Renal cortical epithelial cell (primary cell): ENCODE data around the gene PXN. TPM values are rescaled to one million over a fixed set of nuclear protein-coding genes. Genes with fewer than 3 reads are reported as not detected.
"Not testable (repeated sequence)": the region's sequence is repeated elsewhere in the genome, so short reads cannot be mapped to it uniquely, and the experiment has no call there.

Experiments
- DNase-seq: peaks from one replicate; pipeline ENCODE4 v3.0.0-alpha.2; 2011; ENCODE audit warnings: low read depth
- total RNA-seq: library from RNA; depleted of rRNA; stranded (reverse); fragments of >200 nt; gene quantifications from 2 replicates; pipeline ENCODE4 v1.2.3, GENCODE V29; 2014

The PXN gene
- total RNA-seq, 1 donor from 2014 or later = 63.1 TPM

- DNase-seq = no peak
Observed at GRCh38 chr12:120225852-120226640, 39.5 kb downstream of the PXN start.

- no peak for DNase-seq
Observed at GRCh38 chr12:120225200-120225558, 40.4 kb downstream of the PXN start.

- no peak for DNase-seq
Observed at GRCh38 chr12:120224304-120225199, 41.0 kb downstream of the PXN start.

GRCh38 chr12:120223458-120224303 is 41.8 kb downstream of the PXN start:
- DNase-seq = no peak

GRCh38 chr12:120222288-120222832 is 43.2 kb downstream of the PXN start:
- no peak for DNase-seq

GRCh38 chr12:120221576-120221900 is 44.0 kb downstream of the PXN start:
- no peak for DNase-seq

GRCh38 chr12:120220838-120221575 is 44.5 kb downstream of the PXN start:
- DNase-seq = no peak

- DNase-seq = no peak
Observed at GRCh38 chr12:120218680-120219606, 46.6 kb downstream of the PXN start.

- DNase-seq = no peak
Observed at GRCh38 chr12:120216742-120217605, 48.6 kb downstream of the PXN start.

- DNase-seq = no peak
Observed at GRCh38 chr12:120215766-120216735, 49.5 kb downstream of the PXN start.

- no peak for DNase-seq
Observed at GRCh38 chr12:120215357-120215735, 50.2 kb downstream of the PXN start.

GRCh38 chr12:120214626-120215356 is 50.7 kb downstream of the PXN start:
- DNase-seq = no peak

- DNase-seq = no peak
Observed at GRCh38 chr12:120213758-120214157, 51.8 kb downstream of the PXN start.

- not testable (repeated sequence) for DNase-seq
Observed at GRCh38 chr12:120213182-120213581, 52.3 kb downstream of the PXN start.

GRCh38 chr12:120212301-120212700 is 53.2 kb downstream of the PXN start:
- DNase-seq = no peak

- no peak for DNase-seq
Observed at GRCh38 chr12:120211904-120212283, 53.6 kb downstream of the PXN start.

- no peak for DNase-seq
Observed at GRCh38 chr12:120211243-120211903, 54.2 kb downstream of the PXN start.
